Progenitor cell of endocrine pancreas (in vitro differentiated cells): ENCODE data around the gene SNX13. TPM values are rescaled to one million over a fixed set of nuclear protein-coding genes. Genes with fewer than 3 reads are reported as not detected.
A peak's percentile ranks its signal among the peaks of the same experiment; 100 is the strongest.

Experiments
- DNase-seq: peaks from one replicate; pipeline ENCODE4 v3.0.0; 2021; ENCODE audit warnings: low spot score; ENCODE audit not compliant: unreplicated experiment
- H3K27ac Mint-ChIP-seq: 2 replicates; pipeline ENCODE4 v1.8.0; 2021; ENCODE audit warnings: mild to moderate bottlenecking, moderate library complexity, mixed read lengths
- H3K27me3 Mint-ChIP-seq: 2 replicates; pipeline ENCODE4 v1.8.0; 2021; ENCODE audit warnings: mixed read lengths
- H3K36me3 Mint-ChIP-seq: 2 replicates; pipeline ENCODE4 v1.8.0; 2022; ENCODE audit warnings: mixed read lengths; ENCODE audit not compliant: insufficient read depth
- H3K4me1 Mint-ChIP-seq: 2 replicates; pipeline ENCODE4 v1.8.0; 2021; ENCODE audit warnings: low read depth, mixed read lengths
- H3K4me3 Mint-ChIP-seq: 2 replicates; pipeline ENCODE4 v1.8.0; 2021; ENCODE audit warnings: low read depth, mild to moderate bottlenecking, moderate library complexity, mixed read lengths
- H3K9me3 Mint-ChIP-seq: 2 replicates; pipeline ENCODE4 v1.8.0; 2021; ENCODE audit warnings: low read depth, mixed read lengths
- CTCF ChIP-seq: fragments of 200-600 bp; sonication (generic); IDR thresholded peaks from one replicate; pipeline ENCODE4 v1.5.0; 2021; ENCODE audit warnings: antibody characterized with exemption, mild to moderate bottlenecking; ENCODE audit not compliant: unreplicated experiment
- total RNA-seq: library from RNA; stranded (reverse); gene quantifications from 2 replicates; pipeline ENCODE4 v1.2.1, GENCODE V29; 2021

SNX13 gene
- total RNA-seq, 1 donor from 2014 or later = 48.5 TPM

- H3K27ac Mint-ChIP-seq = no peak overlapping the region
- H3K27me3 Mint-ChIP-seq = no peaks in the 10 kb centered on the region
- H3K9me3 Mint-ChIP-seq = no peaks in the 10 kb centered on the region
- H3K36me3 Mint-ChIP-seq = no peaks in the 10 kb centered on the region
- TF ChIP-seq CTCF = no peak
- DNase-seq = no peak
- no peak overlapping the region for H3K4me3 Mint-ChIP-seq
- H3K4me1 Mint-ChIP-seq = peaks cover 6% of the 10 kb centered on the region
Measured at GRCh38 chr7:17771901-17772408, 168.3 kb downstream of the SNX13 start.

- no peaks in the 10 kb centered on the region for H3K36me3 Mint-ChIP-seq
- no peak overlapping the region for H3K4me3 Mint-ChIP-seq
- peaks cover 7% of the 10 kb centered on the region for H3K9me3 Mint-ChIP-seq
- H3K27me3 Mint-ChIP-seq = no peaks in the 10 kb centered on the region
- no peak overlapping the region for H3K27ac Mint-ChIP-seq
- TF ChIP-seq CTCF = no peak
- DNase-seq = no peak
- peaks cover 6% of the 10 kb centered on the region for H3K4me1 Mint-ChIP-seq
Measured at GRCh38 chr7:17770710-17771375, 169.5 kb downstream of the SNX13 start.

GRCh38 chr7:17769918-17770317, 170.4 kb downstream of the SNX13 start:
- H3K36me3 Mint-ChIP-seq = no peaks in the 10 kb centered on the region
- DNase-seq = peak; percentile 41
- TF ChIP-seq CTCF = peak; percentile 80
- H3K4me1 Mint-ChIP-seq = peaks cover 6% of the 10 kb centered on the region
- no peak overlapping the region for H3K4me3 Mint-ChIP-seq
- H3K27ac Mint-ChIP-seq = no peak overlapping the region
- peaks cover 12% of the 10 kb centered on the region for H3K9me3 Mint-ChIP-seq
- no peaks in the 10 kb centered on the region for H3K27me3 Mint-ChIP-seq

DNA sequence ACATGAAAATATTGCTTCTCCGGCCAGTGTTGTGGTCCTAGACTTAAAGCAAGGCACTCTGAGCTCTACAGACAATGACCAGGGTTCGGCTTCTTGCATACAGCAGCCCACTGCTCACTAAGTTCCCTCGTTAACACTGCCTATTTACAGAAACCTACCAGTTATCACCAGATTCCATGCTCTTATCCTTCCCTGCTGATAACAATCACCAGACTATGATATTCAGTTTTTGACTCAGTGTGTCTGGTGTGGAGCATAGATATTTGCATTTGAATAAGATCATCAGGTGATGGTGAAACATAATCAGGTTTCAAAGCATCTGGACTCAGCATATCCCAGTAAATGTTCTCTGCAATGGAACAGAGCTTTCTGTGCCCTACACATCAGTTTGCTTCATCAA, 182.3 kb downstream of the SNX13 start:
- Mint-ChIP-seq H3K4me3 (no peak overlapping the region), H3K27me3 (no peaks in the 10 kb centered on the region)

DNA sequence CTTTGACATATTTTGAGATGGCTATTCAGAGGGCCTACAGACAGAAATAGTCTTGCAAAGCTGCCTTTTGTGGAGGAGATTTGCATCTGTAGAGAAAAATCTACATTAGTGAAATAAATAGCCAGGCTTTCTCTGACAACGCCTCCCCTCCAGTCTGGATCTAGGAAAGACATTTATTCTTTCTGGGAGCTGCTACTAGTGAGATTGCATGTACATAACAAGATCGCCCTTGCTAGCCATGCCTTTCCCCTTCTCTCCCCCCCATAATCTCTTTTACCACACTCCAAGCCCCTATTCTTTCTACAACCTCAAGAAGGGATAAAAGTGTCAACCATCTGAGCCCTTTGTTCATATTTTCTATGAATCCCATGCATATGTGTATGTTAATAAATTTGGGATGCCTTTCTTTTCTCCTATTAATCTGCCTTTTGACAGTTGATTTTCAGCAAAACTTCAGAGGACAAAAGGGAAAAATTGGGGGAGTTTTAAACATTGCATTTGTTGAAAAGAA, 194.2 kb downstream of the SNX13 start:
- H3K27me3 Mint-ChIP-seq = no peaks in the 10 kb centered on the region
- no peaks in the 10 kb centered on the region for H3K36me3 Mint-ChIP-seq
- no peak overlapping the region for H3K4me3 Mint-ChIP-seq
- DNase-seq = no peak
- no peak for TF ChIP-seq CTCF
- no peak overlapping the region for H3K27ac Mint-ChIP-seq
- no peaks in the 10 kb centered on the region for H3K4me1 Mint-ChIP-seq
- no peaks in the 10 kb centered on the region for H3K9me3 Mint-ChIP-seq

More for the DNA sequence above, 182.3 kb downstream of the SNX13 start:
- Mint-ChIP-seq H3K4me1 (peaks cover 5% of the 10 kb centered on the region), H3K9me3 (peaks cover 23% of the 10 kb centered on the region), H3K27ac (no peak overlapping the region), H3K36me3 (peaks cover 4% of the 10 kb centered on the region)
- no peak for TF ChIP-seq CTCF
- no peak for DNase-seq
